Spleen (tissue), 7 donors: ENCODE results near the gene GSK3B.

Experiments
- CTCF ChIP-seq, 11 experiments: fragments of 200-600 bp in 7 of 11; fragments of 450-650 bp in 4 of 11; sonication (generic) in 4 of 11; IDR thresholded peaks in 8 of 11; conservative IDR thresholded peaks in 3 of 11; 1 replicate in 7 of 11; 2 replicates in 4 of 11; pipeline versions ENCODE4 v1.4.0 to v1.8.0; 2016 to 2021; ENCODE audit warnings: antibody characterized with exemption in 11 of 11, inconsistent platforms in 4 of 11, mild to moderate bottlenecking in 1 of 11
- POLR2A ChIP-seq, 3 donors: fragments of 450-650 bp; IDR thresholded peaks; one replicate each; pipeline ENCODE4 v1.5.1; 2017; ENCODE audit warnings: antibody characterized with exemption in 3 of 3, mild to moderate bottlenecking in 1 of 3
- POLR2AphosphoS5 ChIP-seq, 3 donors: sonication (generic); formaldehyde crosslinking; IDR thresholded peaks; one replicate each; pipeline ENCODE4 v1.5.1; 2017; ENCODE audit warnings: antibody characterized with exemption in 3 of 3
- donor health status: DM: no; HTN: no; CAD: no; lungs with moderate emphysema.
- donor health status: DM: no; HTN: no; CAD: no.
- donor health status: DM: no; HTN: no; CAD: no.

- TF ChIP-seq CTCF (IDR thresholded peaks at IDR 0.05 in 8 of 11, conservative IDR thresholded peaks at IDR 0.05 in 3 of 11) (no peak), POLR2A (IDR thresholded peaks at IDR 0.05) (no peak), POLR2AphosphoS5 (IDR thresholded peaks at IDR 0.05) (no peak)
These were observed 312.7 kb downstream of the GSK3B start, which contains the start of gene NR1I2 for GRCh38 chr3:119781330-119782198.
